Small intestine (tissue), 7 donors: ENCODE measurements around the gene CEP295NL. TPM values are rescaled to one million over a fixed set of nuclear protein-coding genes. Genes with fewer than 3 reads are reported as not detected.
A peak's percentile ranks its signal among the peaks of the same experiment; 100 is the strongest.
"Not testable (repeated sequence)": the region's sequence is repeated elsewhere in the genome, so short reads cannot be mapped to it uniquely, and the experiment has no call there.

Source experiments
- DNase-seq, 2 donors: peaks; one replicate each; pipeline versions ENCODE4 v3.0.0 to v3.0.0-alpha.2; 2013
- FAIRE-seq: peaks from 2 replicates; lab custom pipeline; 2012; peaks lifted over from hg19 to GRCh38; lab: Jason Lieb, UNC
- H3K27ac ChIP-seq, 3 donors: one replicate each; pipeline ENCODE4 v1.5.1; 2013; ENCODE audit warnings: low read length in 2 of 3, mild to moderate bottlenecking in 2 of 3, control low read depth in 1 of 3, inconsistent platforms in 1 of 3, low read depth in 1 of 3, moderate library complexity in 1 of 3
- H3K27me3 ChIP-seq, 3 donors: one replicate each; pipeline ENCODE4 v1.6.1; 2013; ENCODE audit warnings: low read length in 3 of 3, inconsistent platforms in 1 of 3; ENCODE audit not compliant: control insufficient read depth in 3 of 3, insufficient read depth in 3 of 3
- H3K36me3 ChIP-seq, 3 donors: one replicate each; pipeline ENCODE4 v1.6.1; 2013; ENCODE audit warnings: low read length in 3 of 3, inconsistent platforms in 1 of 3, low read depth in 1 of 3, mild to moderate bottlenecking in 1 of 3, moderate library complexity in 1 of 3; ENCODE audit not compliant: control insufficient read depth in 3 of 3, insufficient read depth in 2 of 3
- H3K4me1 ChIP-seq, 3 donors: one replicate each; pipeline ENCODE4 v1.6.1; 2013; ENCODE audit warnings: low read length in 2 of 3, inconsistent platforms in 1 of 3, low read depth in 1 of 3, mild to moderate bottlenecking in 1 of 3, moderate library complexity in 1 of 3; ENCODE audit not compliant: control insufficient read depth in 3 of 3, insufficient read depth in 2 of 3
- H3K4me3 ChIP-seq, 3 donors: one replicate each; pipeline ENCODE4 v1.5.1; 2013; ENCODE audit warnings: low read length in 3 of 3, control low read depth in 1 of 3, inconsistent platforms in 1 of 3, low read depth in 1 of 3, mild to moderate bottlenecking in 1 of 3, moderate library complexity in 1 of 3
- H3K9me3 ChIP-seq, 2 donors: one replicate each; pipeline ENCODE4 v1.6.1; 2013; ENCODE audit warnings: low read depth in 1 of 2, low read length in 1 of 2; ENCODE audit not compliant: control insufficient read depth in 2 of 2, insufficient read depth in 1 of 2
- WGBS, 3 donors: extraction: QIAGEN DNeasy Blood & Tissue Kit; methylation state at CpG; one replicate each; pipeline ENCODE4 v1.1.7; 2013; 5-methylcytosine and 5-hydroxymethylcytosine counted together
- polyA plus RNA-seq, 4 donors: library from polyadenylated mRNA; stranded (reverse) in 3 of 4; unstranded in 1 of 4; fragments of 200-250 nt in 3 of 4; fragments of 120-200 nt in 1 of 4; gene quantifications; one replicate each; pipeline versions ENCODE4 v1.2.1 to v1.2.3, GENCODE V29; 2013
- donor health status: healthy with polysubstance abuse.
- donor health status: control.
- donor health status: control.
- donor health status: Bipolar disorder and iron deficiency.
- donor health status: healthy.

The CEP295NL gene
- polyA plus RNA-seq, 4 donors, result 0.25 to 0.28 TPM; not detected in 2

DNA sequence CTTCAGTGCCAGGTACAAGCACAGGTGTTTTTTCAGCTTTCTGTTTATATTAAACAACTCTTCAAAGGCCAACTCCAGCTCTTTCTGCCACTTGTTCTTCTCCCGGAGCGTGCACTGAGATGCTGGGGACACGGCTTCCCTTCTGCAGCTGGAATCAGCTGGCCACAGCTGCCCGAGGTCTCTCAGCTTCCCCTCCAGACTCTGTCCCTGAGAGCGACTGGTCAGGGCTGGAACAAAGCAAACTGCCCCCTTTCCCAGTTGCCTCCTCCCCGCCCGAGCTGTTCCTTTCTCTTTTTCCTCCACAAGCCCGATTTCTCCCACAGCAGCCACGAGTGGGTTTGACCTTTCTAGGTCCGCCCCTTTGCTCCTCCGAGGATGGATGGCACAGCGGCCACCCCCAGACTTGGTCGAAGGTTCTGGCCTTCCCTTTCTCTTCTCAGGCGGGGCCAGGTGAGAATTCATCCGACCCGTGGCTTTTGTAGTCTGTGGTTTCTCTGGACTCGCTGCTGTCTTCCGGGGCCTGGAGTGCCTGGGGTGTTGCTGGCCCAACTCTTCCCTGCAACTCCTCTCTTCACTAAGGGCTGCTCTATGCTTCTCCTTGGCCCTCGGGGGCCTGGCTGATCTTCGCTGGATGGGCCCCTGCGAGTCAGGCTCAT is 11.5 kb downstream of the CEP295NL start:
- Histone ChIP-seq H3K4me3 (no peak overlapping the region), H3K27me3 (no peaks in the 10 kb centered on the region), H3K27ac (peak overlapping the region in 1 of 3 donors; percentile 9), H3K4me1 (no peaks in the 10 kb centered on the region), H3K9me3 (no peaks in the 10 kb centered on the region), H3K36me3 (peaks cover 0 to 37% (median 0%) of the 10 kb centered on the region in 3 donors)
- DNase-seq (no peak), FAIRE-seq (no peak)
- WGBS, 3 donors, result 69 to 86% (median 79%) methylated on average over 21 of the region's 21 CpGs

GRCh38 chr17:78890498-78890897 is 12.5 kb downstream of the CEP295NL start:
- H3K27me3 ChIP-seq, result no peaks in the 10 kb centered on the region
- no peaks in the 10 kb centered on the region for H3K4me1 ChIP-seq
- 76 to 81% (median 80%) methylated on average over 16 of the region's 16 CpGs for WGBS, 3 donors
- FAIRE-seq, result no peak
- no peak for DNase-seq
- peak overlapping the region in 1 of 3 donors; percentile 63 for H3K27ac ChIP-seq
- no peak overlapping the region for H3K4me3 ChIP-seq
- H3K9me3 ChIP-seq, result no peaks in the 10 kb centered on the region
- H3K36me3 ChIP-seq, result peaks cover 0 to 37% (median 0%) of the 10 kb centered on the region in 3 donors

DNA sequence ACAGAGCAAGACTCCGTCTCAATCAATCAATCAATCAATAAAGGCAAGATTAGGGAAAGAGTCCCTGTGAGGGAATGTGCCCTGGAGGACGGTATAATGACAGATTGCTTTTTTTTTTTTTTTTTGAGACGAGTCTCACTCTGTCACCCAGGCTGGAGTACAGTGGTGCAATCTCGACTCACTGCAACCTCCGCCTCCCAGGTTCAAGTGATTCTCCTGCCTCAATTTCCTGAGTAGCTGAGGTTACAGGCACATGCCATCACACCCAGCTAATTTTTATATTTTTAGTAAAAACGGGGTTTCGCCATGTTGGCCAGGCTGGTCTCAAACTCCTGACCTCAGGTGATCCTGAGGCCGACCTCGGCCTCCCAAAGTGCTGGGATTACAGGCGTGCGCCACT is 12.9 kb downstream of the CEP295NL start:
- peak overlapping the region in 1 of 3 donors; percentile 37 for H3K27ac ChIP-seq
- not testable (repeated sequence) for H3K4me1 ChIP-seq, H3K27me3 ChIP-seq, H3K9me3 ChIP-seq, DNase-seq, FAIRE-seq, H3K4me3 ChIP-seq
- WGBS, 3 donors, result 81 to 86% (median 85%) methylated on average over 11 of the region's 11 CpGs
- H3K36me3 ChIP-seq, result peaks cover 0 to 40% (median 0%) of the 10 kb centered on the region in 3 donors

DNA sequence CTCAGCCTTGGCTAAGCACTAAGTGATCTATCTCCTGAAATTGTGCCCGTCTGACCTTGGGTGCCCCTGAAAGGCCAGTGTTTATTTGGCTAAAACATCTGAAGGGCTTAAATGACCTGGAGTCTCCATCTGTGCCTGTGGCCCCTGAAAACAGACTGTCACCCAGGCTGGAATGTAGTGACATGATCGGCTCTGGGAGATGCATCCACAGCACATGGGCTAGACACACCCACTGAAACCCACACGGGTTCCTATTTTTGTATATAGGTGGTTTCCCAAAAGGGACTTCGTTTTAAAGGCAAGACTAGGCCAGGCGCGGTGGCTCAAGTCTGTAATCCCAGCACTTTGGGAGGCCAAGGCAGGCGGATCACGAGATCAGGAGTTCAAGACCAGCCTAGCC is 13.5 kb downstream of the CEP295NL start:
- H3K36me3 ChIP-seq, result peaks cover 0 to 45% (median 0%) of the 10 kb centered on the region in 3 donors
- DNase-seq (no peak), FAIRE-seq (no peak)
- WGBS, 3 donors, result 63 to 74% (median 65%) methylated on average over 8 of the region's 8 CpGs
- no peaks in the 10 kb centered on the region for H3K27me3 ChIP-seq
- H3K4me3 ChIP-seq, result no peak overlapping the region
- no peaks in the 10 kb centered on the region for H3K9me3 ChIP-seq
- peaks cover 0 to 7% (median 4%) of the 10 kb centered on the region in 3 donors for H3K4me1 ChIP-seq
- H3K27ac ChIP-seq, result peak overlapping the region in 1 of 3 donors; percentile 63

- peak overlapping the region in 1 of 3 donors; percentile 63 for H3K27ac ChIP-seq
- no peak overlapping the region for H3K4me3 ChIP-seq
- H3K9me3 ChIP-seq, result no peaks in the 10 kb centered on the region
- peaks cover 0 to 12% (median 7%) of the 10 kb centered on the region in 3 donors for H3K4me1 ChIP-seq
- FAIRE-seq (no peak), DNase-seq (no peak)
- H3K27me3 ChIP-seq, result no peaks in the 10 kb centered on the region
- peaks cover 0 to 48% (median 0%) of the 10 kb centered on the region in 3 donors for H3K36me3 ChIP-seq
- 74 to 78% (median 74%) methylated on average over 10 of the region's 10 CpGs for whole genome bisulfite sequencing, 3 donors
These were observed 14.0 kb downstream of the CEP295NL start for GRCh38 chr17:78888941-78889518.

DNA sequence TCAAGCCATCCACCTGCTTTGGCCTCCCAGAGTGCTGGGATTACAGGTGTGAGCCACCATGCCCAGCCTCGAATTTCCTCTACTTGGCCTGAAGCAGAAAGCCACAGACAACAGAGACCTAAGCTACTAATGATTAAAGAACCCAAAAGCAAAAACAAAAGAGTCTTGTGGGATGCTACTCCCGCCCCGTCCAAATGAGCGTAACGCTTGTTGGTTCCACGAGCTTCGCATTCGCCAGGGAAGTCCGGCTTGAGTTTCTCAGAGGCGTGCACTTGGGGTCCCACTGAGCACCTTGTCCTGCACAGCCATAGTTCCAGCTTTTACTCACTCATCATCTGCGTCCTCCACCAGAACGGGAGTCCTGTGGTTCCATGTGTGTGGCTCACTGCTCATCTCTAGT is 16.0 kb downstream of the CEP295NL start:
- H3K4me1 ChIP-seq, result peaks cover 3 to 29% (median 9%) of the 10 kb centered on the region in 3 donors
- no peak for DNase-seq
- WGBS, 3 donors, result 92 to 94% (median 92%) methylated on average over 12 of the region's 12 CpGs
- no peak for FAIRE-seq
- no peak overlapping the region for H3K27ac ChIP-seq
- H3K4me3 ChIP-seq, result no peak overlapping the region
- no peaks in the 10 kb centered on the region for H3K9me3 ChIP-seq
- H3K27me3 ChIP-seq, result no peaks in the 10 kb centered on the region
- peaks cover 0 to 41% (median 0%) of the 10 kb centered on the region in 3 donors for H3K36me3 ChIP-seq

- H3K4me1 ChIP-seq, result peaks cover 3 to 29% (median 9%) of the 10 kb centered on the region in 3 donors
- H3K27ac ChIP-seq, result no peak overlapping the region
- H3K9me3 ChIP-seq, result no peaks in the 10 kb centered on the region
- no peak for DNase-seq
- H3K4me3 ChIP-seq, result no peak overlapping the region
- H3K36me3 ChIP-seq, result peaks cover 0 to 38% (median 0%) of the 10 kb centered on the region in 3 donors
- WGBS, 3 donors, result 69 to 81% (median 73%) methylated on average over 8 of the region's 8 CpGs
- FAIRE-seq, result no peak
- no peaks in the 10 kb centered on the region for H3K27me3 ChIP-seq
These were observed 17.0 kb downstream of the CEP295NL start for GRCh38 chr17:78885956-78886355.

DNA sequence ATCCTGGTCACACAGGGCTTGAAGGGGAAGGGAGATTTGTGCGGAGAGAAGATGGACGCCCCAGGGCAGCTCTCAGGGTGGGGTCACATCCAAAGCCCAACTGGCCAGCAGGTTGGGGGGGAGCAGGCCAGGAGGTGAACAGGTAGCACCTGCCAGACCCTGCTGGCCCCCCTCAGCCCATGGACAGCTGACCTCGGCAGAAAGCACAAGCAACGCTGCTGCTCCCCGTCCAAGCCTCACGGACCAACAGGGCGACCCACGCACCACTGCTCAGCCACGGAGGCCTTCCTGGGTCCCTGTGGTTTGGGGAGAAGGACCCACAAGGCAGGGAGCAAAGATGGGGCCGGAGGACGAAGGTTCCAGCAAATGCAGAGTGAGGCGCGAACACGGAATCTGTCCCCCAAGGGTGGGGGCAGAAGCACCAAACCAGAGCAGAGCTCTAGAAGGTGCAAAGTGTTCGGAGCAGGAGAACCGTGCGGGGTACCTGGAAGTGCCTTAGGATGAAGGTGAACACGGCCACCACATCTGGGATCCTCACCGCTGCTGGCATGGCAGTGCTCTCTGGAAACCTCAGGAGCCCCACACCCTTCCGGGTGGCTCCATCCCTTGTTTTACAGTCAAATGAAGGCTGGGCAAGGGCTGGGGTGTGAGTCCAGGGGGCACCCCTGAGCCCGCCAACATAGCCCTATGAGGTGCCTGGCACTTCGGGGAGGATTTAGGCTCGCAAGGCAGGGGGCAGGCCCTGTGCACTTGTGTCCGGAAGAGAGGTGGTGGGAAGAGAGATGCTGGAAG is 17.9 kb downstream of the CEP295NL start:
- H3K4me3 ChIP-seq, result no peak overlapping the region
- no peak for FAIRE-seq
- 91 to 95% (median 94%) methylated on average over 24 of the region's 24 CpGs for WGBS, 3 donors

More for the DNA sequence above, 17.9 kb downstream of the CEP295NL start:
- Histone ChIP-seq H3K27ac (peak overlapping the region in 2 of 3 donors; percentile 84 to 90), H3K9me3 (no peaks in the 10 kb centered on the region), H3K27me3 (no peaks in the 10 kb centered on the region), H3K36me3 (peaks cover 0 to 38% (median 0%) of the 10 kb centered on the region in 3 donors), H3K4me1 (peaks cover 3 to 29% (median 9%) of the 10 kb centered on the region in 3 donors)
- no peak for DNase-seq
